ENCODE results near the gene SLX4IP.

SLX4IP gene

DNA sequence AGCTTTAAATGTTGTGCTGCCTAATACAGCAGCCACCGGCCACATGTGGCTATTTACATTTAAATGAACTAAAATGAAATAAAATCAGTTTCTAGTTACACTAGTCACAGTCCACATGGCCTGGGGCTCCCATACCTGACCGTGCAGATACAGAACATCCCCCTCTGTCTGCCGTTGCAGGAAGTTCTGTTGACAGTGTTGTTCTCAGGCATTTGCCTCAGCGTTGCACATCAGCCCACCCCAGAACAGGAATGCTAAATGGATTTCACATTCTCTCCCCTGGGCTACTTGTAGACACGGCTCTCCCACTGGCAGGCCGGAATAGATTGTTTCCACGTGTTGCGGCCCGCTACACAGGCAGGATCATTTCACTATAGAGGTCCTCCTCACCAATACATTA lies 212.4 kb downstream of the SLX4IP start:
- no peak for DNase-seq (ENCODE audit: low read depth)
- no peak overlapping the region for H3K4me3 ChIP-seq (replicated peaks; ENCODE audit: low read depth, low read length)
- TF ChIP-seq, protein P1, sequence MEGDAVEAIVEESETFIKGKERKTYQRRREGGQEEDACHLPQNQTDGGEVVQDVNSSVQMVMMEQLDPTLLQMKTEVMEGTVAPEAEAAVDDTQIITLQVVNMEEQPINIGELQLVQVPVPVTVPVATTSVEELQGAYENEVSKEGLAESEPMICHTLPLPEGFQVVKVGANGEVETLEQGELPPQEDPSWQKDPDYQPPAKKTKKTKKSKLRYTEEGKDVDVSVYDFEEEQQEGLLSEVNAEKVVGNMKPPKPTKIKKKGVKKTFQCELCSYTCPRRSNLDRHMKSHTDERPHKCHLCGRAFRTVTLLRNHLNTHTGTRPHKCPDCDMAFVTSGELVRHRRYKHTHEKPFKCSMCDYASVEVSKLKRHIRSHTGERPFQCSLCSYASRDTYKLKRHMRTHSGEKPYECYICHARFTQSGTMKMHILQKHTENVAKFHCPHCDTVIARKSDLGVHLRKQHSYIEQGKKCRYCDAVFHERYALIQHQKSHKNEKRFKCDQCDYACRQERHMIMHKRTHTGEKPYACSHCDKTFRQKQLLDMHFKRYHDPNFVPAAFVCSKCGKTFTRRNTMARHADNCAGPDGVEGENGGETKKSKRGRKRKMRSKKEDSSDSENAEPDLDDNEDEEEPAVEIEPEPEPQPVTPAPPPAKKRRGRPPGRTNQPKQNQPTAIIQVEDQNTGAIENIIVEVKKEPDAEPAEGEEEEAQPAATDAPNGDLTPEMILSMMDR (IDR thresholded peaks at IDR 0.05; ENCODE audit: low read length, missing control alignments): peak; percentile 29

DNA sequence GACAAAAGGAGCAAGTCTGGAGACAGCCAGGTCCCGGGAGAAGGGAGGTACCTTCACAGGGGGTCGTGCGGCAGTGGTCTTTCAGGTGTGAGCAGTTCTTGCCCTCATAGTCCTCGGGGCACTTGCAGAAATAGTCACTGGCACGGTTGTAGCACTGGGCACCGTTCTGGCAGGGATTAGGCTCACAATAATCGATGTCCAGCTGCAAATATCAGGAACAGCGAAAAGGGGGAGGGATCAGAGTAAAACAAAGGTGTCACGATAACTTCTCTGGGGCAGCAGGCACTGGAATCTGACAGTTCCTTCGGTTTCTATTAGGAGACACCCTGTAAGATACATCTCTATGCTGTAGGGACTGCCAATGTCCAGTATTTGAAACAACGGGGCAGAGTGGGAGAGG lies 212.8 kb downstream of the SLX4IP start:
- no peak for DNase-seq (ENCODE audit: low read depth)
- H3K4me3 ChIP-seq (replicated peaks; ENCODE audit: low read depth, low read length): no peak overlapping the region
- TF ChIP-seq, protein P1 (IDR thresholded peaks at IDR 0.05; ENCODE audit: low read length, missing control alignments): no peak

DNA sequence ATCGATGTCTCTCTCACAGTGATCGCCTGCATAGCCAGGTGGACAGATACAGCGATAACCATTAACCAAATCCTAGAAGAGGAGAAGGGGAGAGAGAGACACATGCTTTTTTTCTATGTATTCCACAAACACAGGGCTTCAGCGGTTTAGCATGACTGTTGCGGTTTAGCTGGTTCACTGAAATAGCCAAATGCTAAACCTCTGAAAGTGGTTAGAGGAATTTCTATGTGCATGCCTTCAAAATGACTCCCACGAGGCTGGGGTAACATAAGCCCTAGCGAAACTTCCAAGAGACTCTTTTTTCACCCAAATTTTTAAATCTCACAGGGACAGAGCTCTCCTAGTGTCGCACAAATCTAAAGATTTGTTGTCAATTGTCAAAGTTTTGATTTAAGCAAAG lies 213.5 kb downstream of the SLX4IP start:
- H3K4me3 ChIP-seq (replicated peaks; ENCODE audit: low read depth, low read length): no peak overlapping the region
- TF ChIP-seq, protein P1 (IDR thresholded peaks at IDR 0.05; ENCODE audit: low read length, missing control alignments): no peak
- peak; percentile 63 for DNase-seq (ENCODE audit: low read depth)

DNA sequence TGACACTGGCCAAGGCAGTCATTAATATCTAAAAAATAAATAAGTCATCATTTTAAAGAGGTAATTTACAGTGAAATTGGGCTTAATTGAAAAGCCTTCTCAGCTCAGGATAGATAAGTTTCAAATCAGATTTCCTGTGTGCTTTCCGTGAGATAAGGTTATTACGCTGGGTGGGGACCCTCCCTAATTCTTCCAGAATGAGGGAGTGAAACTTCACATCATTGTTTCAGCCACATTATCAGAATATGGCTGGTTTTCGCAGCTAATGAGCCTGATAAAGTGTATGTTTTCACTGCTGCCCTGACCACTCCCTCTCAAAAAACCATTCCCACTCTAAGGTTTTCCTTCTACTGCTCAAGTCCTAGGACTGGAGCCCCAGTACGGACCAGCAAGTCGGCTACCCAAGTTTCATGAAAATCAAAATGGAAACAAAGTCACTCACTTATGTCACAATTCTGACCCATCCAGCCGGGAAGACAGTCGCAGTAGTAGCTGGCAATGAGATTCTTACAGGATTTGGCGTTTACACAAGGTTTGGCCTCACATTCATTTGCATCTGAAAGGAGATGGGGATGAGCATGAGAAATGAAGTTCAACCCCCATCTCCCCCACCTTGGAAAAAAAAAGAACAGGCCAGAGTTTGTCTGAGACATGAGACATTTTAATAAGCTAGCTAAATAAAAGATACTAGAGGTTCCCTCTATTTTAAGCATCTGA lies 214.1 kb downstream of the SLX4IP start:
- H3K4me3 ChIP-seq (replicated peaks; ENCODE audit: low read depth, low read length): no peak overlapping the region
- no peak for DNase-seq (ENCODE audit: low read depth)
- TF ChIP-seq, protein P1 (IDR thresholded peaks at IDR 0.05; ENCODE audit: low read length, missing control alignments): no peak

DNA sequence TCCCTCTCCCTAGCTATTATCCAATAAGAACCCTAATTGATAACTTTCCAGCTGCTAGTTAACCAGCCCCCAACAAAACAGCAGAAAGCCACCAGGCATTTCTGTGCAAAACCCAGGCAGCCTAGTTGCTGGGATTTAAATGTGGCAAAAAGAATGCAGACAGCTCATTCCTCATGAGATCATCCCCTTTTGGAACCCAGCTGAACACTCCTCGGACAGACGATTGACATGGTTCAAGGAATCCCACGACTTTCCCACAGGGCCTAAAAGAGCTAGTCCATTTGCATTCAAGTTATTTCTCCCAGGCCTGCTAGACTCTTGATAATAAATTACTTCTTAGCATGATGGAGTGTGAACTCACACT lies 214.7 kb downstream of the SLX4IP start:
- TF ChIP-seq, protein P1 (IDR thresholded peaks at IDR 0.05; ENCODE audit: low read length, missing control alignments): no peak
- DNase-seq (ENCODE audit: low read depth): no peak
- H3K4me3 ChIP-seq (replicated peaks; ENCODE audit: low read depth, low read length): no peak overlapping the region

DNA sequence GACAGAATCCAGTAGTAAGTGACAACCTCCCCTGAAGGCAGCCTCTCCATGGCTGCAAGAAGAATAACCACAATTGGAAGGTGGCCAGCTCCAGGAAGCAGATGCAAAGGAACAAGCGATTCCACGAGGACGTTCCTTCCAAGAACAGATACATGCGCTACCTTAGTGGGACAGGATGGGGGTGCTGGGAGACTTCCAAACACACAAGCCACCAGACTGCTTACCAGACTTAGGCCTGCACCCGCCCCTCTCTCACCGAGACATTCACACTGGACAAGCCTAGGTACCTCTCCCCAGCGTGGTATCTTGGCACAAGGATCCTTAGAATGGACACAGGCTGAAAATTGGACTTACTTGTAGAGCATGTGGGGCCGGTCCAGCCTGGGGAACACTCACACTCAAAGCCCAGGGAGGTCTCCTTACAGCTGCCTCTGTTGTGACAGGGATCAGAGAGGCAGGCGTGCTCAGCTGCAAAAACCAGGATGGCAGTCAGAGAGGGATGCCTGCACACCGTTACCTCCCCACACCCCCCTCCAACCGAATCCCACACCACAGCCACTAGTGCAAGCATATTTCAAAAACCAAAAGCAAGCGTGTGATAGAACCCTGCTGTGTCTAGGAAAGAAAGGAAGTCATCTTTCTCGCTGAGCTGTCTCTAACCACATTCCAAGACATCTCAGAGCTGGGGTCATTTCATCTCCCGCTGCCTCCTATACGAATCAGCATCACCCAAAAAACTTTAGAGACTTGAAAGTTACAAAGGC lies 216.3 kb downstream of the SLX4IP start:
- no peak overlapping the region for H3K4me3 ChIP-seq (replicated peaks; ENCODE audit: low read depth, low read length)
- peak; percentile 70 for DNase-seq (ENCODE audit: low read depth)
- TF ChIP-seq, protein P1 (IDR thresholded peaks at IDR 0.05; ENCODE audit: low read length, missing control alignments): no peak

All from fibroblast of pulmonary artery (primary cell).